CD4-positive, alpha-beta memory T cell (primary cell): ENCODE data around the gene WSCD2. TPM values are rescaled to one million over a fixed set of nuclear protein-coding genes. Genes with fewer than 3 reads are reported as not detected.
A peak's percentile ranks its signal among the peaks of the same experiment; 100 is the strongest.

ENCODE experiments used
- CTCF ChIA-PET: fragments of 350-600 bp; sonication (Branson Sonifier 250); formaldehyde crosslinking; loops from one replicate; lab custom pipeline; 2021; ENCODE audit warnings: inconsistent platforms; ENCODE audit not compliant: partially characterized antibody; lab: Charles Lee
- POLR2A ChIA-PET: fragments of 350-600 bp; sonication (Branson Sonifier 250); formaldehyde crosslinking; loops from one replicate; lab custom pipeline; 2021; ENCODE audit not compliant: partially characterized antibody; lab: Charles Lee
- DNase-seq, 5 donors: peaks; one replicate each; pipeline versions ENCODE4 v3.0.0 to v3.0.0-alpha.2; 2020 to 2022; ENCODE audit warnings: mixed read lengths in 1 of 5
- H3K27ac ChIP-seq: one replicate; pipeline ENCODE4 v1.7.0; 2013; ENCODE audit warnings: low read depth, low read length
- H3K27me3 ChIP-seq: 2 replicates; pipeline ENCODE4 v1.7.0; 2013; ENCODE audit warnings: mild to moderate bottlenecking, low read length, moderate library complexity; ENCODE audit not compliant: insufficient read depth
- H3K36me3 ChIP-seq: 2 replicates; pipeline ENCODE4 v1.7.0; 2013; ENCODE audit warnings: mild to moderate bottlenecking, low read length, moderate library complexity; ENCODE audit not compliant: insufficient read depth
- H3K4me1 ChIP-seq: 2 replicates; pipeline ENCODE4 v1.7.0; 2013; ENCODE audit warnings: mild to moderate bottlenecking, low read length, moderate library complexity; ENCODE audit not compliant: insufficient read depth
- H3K4me3 ChIP-seq, 2 donors: one replicate each; pipeline ENCODE4 v1.7.0; 2013; ENCODE audit warnings: low read length in 2 of 2, mild to moderate bottlenecking in 1 of 2
- H3K9me3 ChIP-seq, 2 donors: one replicate each; pipeline ENCODE4 v1.7.0; 2013; ENCODE audit warnings: low read length in 2 of 2, control low read depth in 1 of 2; ENCODE audit not compliant: control insufficient read depth in 1 of 2
- H3K27ac Mint-ChIP-seq, 7 donors: one replicate each; pipeline ENCODE4 v1.8.0; 2020 to 2021; ENCODE audit warnings: mixed read lengths in 7 of 7, mild to moderate bottlenecking in 6 of 7, inconsistent platforms in 3 of 7, moderate library complexity in 3 of 7
- H3K27me3 Mint-ChIP-seq, 2 donors: one replicate each; pipeline ENCODE4 v1.8.0; 2020 to 2021; ENCODE audit warnings: mixed read lengths in 2 of 2
- H3K36me3 Mint-ChIP-seq, 2 donors: one replicate each; pipeline ENCODE4 v1.8.0; 2020 to 2021; ENCODE audit warnings: mixed read lengths in 2 of 2, inconsistent platforms in 1 of 2, mild to moderate bottlenecking in 1 of 2
- H3K4me1 Mint-ChIP-seq, 4 donors: one replicate each; pipeline ENCODE4 v1.8.0; 2020 to 2021; ENCODE audit warnings: mixed read lengths in 4 of 4, mild to moderate bottlenecking in 1 of 4
- H3K4me3 Mint-ChIP-seq, 8 donors: one replicate each; pipeline ENCODE4 v1.8.0; 2020 to 2021; ENCODE audit warnings: mixed read lengths in 8 of 8, mild to moderate bottlenecking in 7 of 8, moderate library complexity in 6 of 8, inconsistent platforms in 3 of 8
- H3K9me3 Mint-ChIP-seq, 8 donors: one replicate each; pipeline ENCODE4 v1.8.0; 2020 to 2021; ENCODE audit warnings: mixed read lengths in 8 of 8, mild to moderate bottlenecking in 5 of 8, inconsistent platforms in 3 of 8, moderate library complexity in 1 of 8
- intact Hi-C: fragments of 100-400 bp; cut with micrococcal nuclease; formaldehyde crosslinking; loops from one replicate; pipeline ENCODE4 v1.15.1; 2023
- polyA plus RNA-seq, 2 donors: library from polyadenylated mRNA; unstranded; fragments of 300-500 nt; fragmentation: Illumina TruSeq; gene quantifications; one replicate each; pipeline ENCODE4 v1.2.3, GENCODE V29; 2021
- total RNA-seq, 2 experiments: library from RNA; stranded (reverse); gene quantifications; one replicate each; pipeline ENCODE4 v1.2.3, GENCODE V29; 2021

The WSCD2 gene
- total and polyA plus RNA-seq, 4 experiments from 2014 or later = not detected

GRCh38 chr12:108284163-108284562 lies 155.1 kb downstream of the WSCD2 start:
- H3K27ac Mint-ChIP-seq = no peak overlapping the region
- ChIA-PET POLR2A (interaction anchor here (0.9 to 1.4 kb wide), 3 partner anchors 12 to 23 kb away, joined by 3 read pairs; no protein-coding TSS in a partner anchor), CTCF (no interaction called here)

GRCh38 chr12:108285016-108285415 lies 155.9 kb downstream of the WSCD2 start:
- intact Hi-C loops = no loop called here
- peaks cover 0 to 11% (median 5%) of the 10 kb centered on the region in 4 donors for H3K4me1 Mint-ChIP-seq
- H3K27me3 Mint-ChIP-seq = peaks cover 7% of the 10 kb centered on the region in 2 donors
- no peaks in the 10 kb centered on the region for H3K36me3 Mint-ChIP-seq
- H3K9me3 Mint-ChIP-seq = no peaks in the 10 kb centered on the region
- Histone ChIP-seq H3K36me3 (no peaks in the 10 kb centered on the region), H3K27me3 (no peaks in the 10 kb centered on the region), H3K9me3 (no peaks in the 10 kb centered on the region), H3K4me3 (no peak overlapping the region), H3K4me1 (peaks cover 17% of the 10 kb centered on the region), H3K27ac (no peak overlapping the region)
- no peak for DNase-seq
- H3K4me3 Mint-ChIP-seq = no peak overlapping the region
- ChIA-PET POLR2A (no interaction called here), CTCF (no interaction called here)
- no peak overlapping the region for H3K27ac Mint-ChIP-seq

More at GRCh38 chr12:108284163-108284562, 155.1 kb downstream of the WSCD2 start:
- intact Hi-C loops = no loop called here
- H3K27me3 ChIP-seq = no peaks in the 10 kb centered on the region
- H3K27ac ChIP-seq = no peak overlapping the region
- peaks cover 7 to 11% of the 10 kb centered on the region in 2 donors for H3K27me3 Mint-ChIP-seq
- DNase-seq = no peak
- no peaks in the 10 kb centered on the region for H3K36me3 Mint-ChIP-seq
- peaks cover 0 to 11% (median 5%) of the 10 kb centered on the region in 4 donors for H3K4me1 Mint-ChIP-seq
- peaks cover 17% of the 10 kb centered on the region for H3K4me1 ChIP-seq
- peaks cover 0 to 3% (median 0%) of the 10 kb centered on the region in 8 donors for H3K9me3 Mint-ChIP-seq
- no peaks in the 10 kb centered on the region for H3K36me3 ChIP-seq
- no peak overlapping the region for H3K4me3 ChIP-seq
- H3K9me3 ChIP-seq = no peaks in the 10 kb centered on the region
- H3K4me3 Mint-ChIP-seq = no peak overlapping the region

GRCh38 chr12:108287227-108287626 lies 158.1 kb downstream of the WSCD2 start:
- Mint-ChIP-seq H3K9me3 (no peaks in the 10 kb centered on the region), H3K27me3 (peaks cover 7 to 9% of the 10 kb centered on the region in 2 donors), H3K4me3 (no peak overlapping the region), H3K4me1 (peaks cover 0 to 11% (median 5%) of the 10 kb centered on the region in 4 donors), H3K27ac (no peak overlapping the region), H3K36me3 (peaks cover 0 to 5% of the 10 kb centered on the region in 2 donors)
- Histone ChIP-seq H3K27ac (no peak overlapping the region), H3K36me3 (no peaks in the 10 kb centered on the region), H3K4me3 (no peak overlapping the region), H3K9me3 (no peaks in the 10 kb centered on the region), H3K4me1 (peaks cover 16% of the 10 kb centered on the region), H3K27me3 (no peaks in the 10 kb centered on the region)
- intact Hi-C loops = no loop called here
- POLR2A ChIA-PET = no interaction called here
- DNase-seq = no peak
- CTCF ChIA-PET = interaction anchor here (0.9 kb wide), 1 partner anchor 8 kb away, joined by 3 read pairs; no protein-coding TSS in a partner anchor

- peaks cover 0 to 6% (median 0%) of the 10 kb centered on the region in 4 donors for H3K4me1 Mint-ChIP-seq
- no peaks in the 10 kb centered on the region for H3K27me3 ChIP-seq
- H3K4me1 ChIP-seq = no peaks in the 10 kb centered on the region
- no peak overlapping the region for H3K27ac Mint-ChIP-seq
- H3K9me3 Mint-ChIP-seq = no peaks in the 10 kb centered on the region
- peaks cover 0 to 10% of the 10 kb centered on the region in 2 donors for H3K36me3 Mint-ChIP-seq
- no peaks in the 10 kb centered on the region for H3K9me3 ChIP-seq
- H3K27ac ChIP-seq = no peak overlapping the region
- ChIA-PET POLR2A (no interaction called here), CTCF (interaction anchor here (0.9 kb wide), 1 partner anchor 35 kb away, joined by 3 read pairs; no protein-coding TSS in a partner anchor)
- intact Hi-C loops = no loop called here
- H3K27me3 Mint-ChIP-seq = peaks cover 7 to 8% of the 10 kb centered on the region in 2 donors
- no peak overlapping the region for H3K4me3 Mint-ChIP-seq
- no peak overlapping the region for H3K4me3 ChIP-seq
- DNase-seq = no peak
- H3K36me3 ChIP-seq = no peaks in the 10 kb centered on the region
These were observed 160.5 kb downstream of the WSCD2 start for GRCh38 chr12:108289350-108290161.

GRCh38 chr12:108295641-108296040 lies 166.6 kb downstream of the WSCD2 start:
- Histone ChIP-seq H3K4me3 (no peak overlapping the region), H3K9me3 (no peaks in the 10 kb centered on the region), H3K4me1 (peaks cover 42% of the 10 kb centered on the region), H3K27me3 (no peaks in the 10 kb centered on the region), H3K36me3 (no peaks in the 10 kb centered on the region), H3K27ac (no peak overlapping the region)
- Mint-ChIP-seq H3K36me3 (peaks cover 0 to 10% of the 10 kb centered on the region in 2 donors), H3K27ac (peak overlapping the region in 3 of 7 donors; percentile 4 to 48 (median 45)), H3K4me1 (peaks cover 0 to 27% (median 20%) of the 10 kb centered on the region in 4 donors), H3K4me3 (no peak overlapping the region), H3K27me3 (peaks cover 0 to 10% of the 10 kb centered on the region in 2 donors), H3K9me3 (no peaks in the 10 kb centered on the region)
- CTCF ChIA-PET = interaction anchor here (1.6 kb wide), 1 partner anchor 9 kb away, joined by 3 read pairs; no protein-coding TSS in a partner anchor
- intact Hi-C loops = no loop called here
- no peak for DNase-seq
- POLR2A ChIA-PET = interaction anchor here (0.5 to 4.5 kb wide), 3 partner anchors 11 to 26 kb away, joined by 3 to 28 read pairs (median 3); no protein-coding TSS in a partner anchor

- H3K27me3 ChIP-seq = no peaks in the 10 kb centered on the region
- no peak overlapping the region for H3K27ac ChIP-seq
- CTCF ChIA-PET = interaction anchor here (1.3 kb wide), 1 partner anchor 9 kb away, joined by 3 read pairs; no protein-coding TSS in a partner anchor
- intact Hi-C loops = no loop called here
- no peaks in the 10 kb centered on the region for H3K9me3 ChIP-seq
- peaks cover 53% of the 10 kb centered on the region for H3K4me1 ChIP-seq
- H3K4me1 Mint-ChIP-seq = peaks cover 0 to 32% (median 27%) of the 10 kb centered on the region in 4 donors
- POLR2A ChIA-PET = interaction anchor here (0.6 to 4.5 kb wide), 3 partner anchors 10 to 497 kb away, joined by 3 to 28 read pairs (median 3); no protein-coding TSS in a partner anchor
- H3K4me3 Mint-ChIP-seq = peak overlapping the region in 4 of 8 donors; percentile 3 to 57 (median 38)
- DNase-seq = no peak
- peaks cover 0 to 13% of the 10 kb centered on the region in 2 donors for H3K27me3 Mint-ChIP-seq
- peaks cover 0 to 3% (median 0%) of the 10 kb centered on the region in 8 donors for H3K9me3 Mint-ChIP-seq
- H3K4me3 ChIP-seq = no peak overlapping the region
- peaks cover 0 to 8% of the 10 kb centered on the region in 2 donors for H3K36me3 Mint-ChIP-seq
- peak overlapping the region in 2 of 7 donors; percentile 36 to 55 for H3K27ac Mint-ChIP-seq
- H3K36me3 ChIP-seq = no peaks in the 10 kb centered on the region
These were observed 167.9 kb downstream of the WSCD2 start for GRCh38 chr12:108296945-108297344.

GRCh38 chr12:108297424-108297823 lies 168.3 kb downstream of the WSCD2 start:
- Mint-ChIP-seq H3K4me1 (peaks cover 0 to 35% (median 28%) of the 10 kb centered on the region in 4 donors), H3K9me3 (peaks cover 0 to 3% (median 0%) of the 10 kb centered on the region in 8 donors), H3K27me3 (peaks cover 0 to 13% of the 10 kb centered on the region in 2 donors), H3K36me3 (peaks cover 0 to 3% of the 10 kb centered on the region in 2 donors), H3K27ac (peak overlapping the region in 2 of 7 donors; percentile 74 to 76), H3K4me3 (peak overlapping the region in 3 of 8 donors; percentile 2 to 46 (median 29))
- Histone ChIP-seq H3K9me3 (no peaks in the 10 kb centered on the region), H3K4me3 (no peak overlapping the region), H3K36me3 (no peaks in the 10 kb centered on the region), H3K4me1 (peaks cover 57% of the 10 kb centered on the region), H3K27me3 (no peaks in the 10 kb centered on the region), H3K27ac (no peak overlapping the region)
- no peak for DNase-seq
- ChIA-PET POLR2A (interaction anchor here (0.7 to 4.5 kb wide), 3 partner anchors 10 to 16 kb away, joined by 3 to 28 read pairs (median 8); no protein-coding TSS in a partner anchor), CTCF (interaction anchor here (1.3 kb wide), 1 partner anchor 9 kb away, joined by 3 read pairs; no protein-coding TSS in a partner anchor)
- intact Hi-C loops = no loop called here
